ENCODE data around the gene RAB43. TPM values are rescaled to one million over a fixed set of nuclear protein-coding genes. Genes with fewer than 3 reads are reported as not detected.
"Not testable (repeated sequence)": the region's sequence is repeated elsewhere in the genome, so short reads cannot be mapped to it uniquely, and the experiment has no call there.

Gene RAB43
- total RNA-seq, 1 donor from 2014 or later = 8.2 TPM

- peak; percentile 72 for DNase-seq (ENCODE audit: low spot score)
Measured at GRCh38 chr3:129122412-129123011, 908 bp upstream of the RAB43 start.

- peak; percentile 14 for DNase-seq (ENCODE audit: low spot score)
Measured at GRCh38 chr3:129121016-129121791, 400 bp downstream of the RAB43 start.

GRCh38 chr3:129120254-129121004 is 1.2 kb downstream of the RAB43 start:
- peak; percentile 92 for DNase-seq (ENCODE audit: low spot score)

GRCh38 chr3:129119365-129120100 is 2.1 kb downstream of the RAB43 start:
- DNase-seq (ENCODE audit: low spot score) = no peak

- DNase-seq (ENCODE audit: low spot score) = no peak
Measured at GRCh38 chr3:129118745-129119144, 2.9 kb downstream of the RAB43 start.

- no peak for DNase-seq (ENCODE audit: low spot score)
Measured at GRCh38 chr3:129117134-129117533, 4.5 kb downstream of the RAB43 start.

- DNase-seq (ENCODE audit: low spot score) = no peak
Measured at GRCh38 chr3:129116482-129116946, 5.1 kb downstream of the RAB43 start.

- no peak for DNase-seq (ENCODE audit: low spot score)
Measured at GRCh38 chr3:129114455-129114854, 7.1 kb downstream of the RAB43 start.

GRCh38 chr3:129112308-129113052 is 9.1 kb downstream of the RAB43 start:
- DNase-seq (ENCODE audit: low spot score) = no peak

- DNase-seq (ENCODE audit: low spot score) = not testable (repeated sequence)
Measured at GRCh38 chr3:129111076-129111780, 10.4 kb downstream of the RAB43 start.

- DNase-seq (ENCODE audit: low spot score) = no peak
Measured at GRCh38 chr3:129107793-129108192, 13.8 kb downstream of the RAB43 start.

- no peak for DNase-seq (ENCODE audit: low spot score)
Measured at GRCh38 chr3:129106866-129107565, 14.6 kb downstream of the RAB43 start.

- DNase-seq (ENCODE audit: low spot score) = no peak
Measured at GRCh38 chr3:129106320-129106719, 15.3 kb downstream of the RAB43 start.

- DNase-seq (ENCODE audit: low spot score) = no peak
Measured at GRCh38 chr3:129105862-129106261, 15.7 kb downstream of the RAB43 start.

- no peak for DNase-seq (ENCODE audit: low spot score)
Measured at GRCh38 chr3:129104498-129105079, 17.0 kb downstream of the RAB43 start.

- DNase-seq (ENCODE audit: low spot score) = no peak
Measured at GRCh38 chr3:129104051-129104450, 17.6 kb downstream of the RAB43 start.

GRCh38 chr3:129103296-129103695 is 18.3 kb downstream of the RAB43 start:
- no peak for DNase-seq (ENCODE audit: low spot score)

GRCh38 chr3:129101370-129102138 is 20.1 kb downstream of the RAB43 start:
- peak; percentile 44 for DNase-seq (ENCODE audit: low spot score)

- DNase-seq (ENCODE audit: low spot score) = no peak
Measured at GRCh38 chr3:129100274-129100673, 21.3 kb downstream of the RAB43 start.

Measured in umbilical cord (tissue), 2 donors.